WI38 (cell line): ENCODE measurements around the gene CAVIN1.

Experiments used
- H3K4me3 ChIP-seq: 2 replicates; pipeline ENCODE4 v1.5.1; 2011; ENCODE audit warnings: low read depth, mild to moderate bottlenecking, control low read depth, low read length
- CTCF ChIP-seq: IDR thresholded peaks from 2 replicates; pipeline ENCODE4 v1.5.1; 2012; ENCODE audit warnings: low read depth, mild to moderate bottlenecking, control low read depth, low read length

CAVIN1 gene

GRCh38 chr17:42441371-42442195 is 18.5 kb upstream of the CAVIN1 start:
- no peak overlapping the region for H3K4me3 ChIP-seq

GRCh38 chr17:42438600-42439567 is 15.8 kb upstream of the CAVIN1 start:
- peak; percentile 53 for TF ChIP-seq CTCF
- no peak overlapping the region for H3K4me3 ChIP-seq

More at GRCh38 chr17:42441371-42442195, 18.5 kb upstream of the CAVIN1 start:
- no peak for TF ChIP-seq CTCF

- no peak for TF ChIP-seq CTCF
- no peak overlapping the region for H3K4me3 ChIP-seq
These were observed 13.3 kb upstream of the CAVIN1 start for GRCh38 chr17:42436391-42436790.

- TF ChIP-seq CTCF: no peak
- H3K4me3 ChIP-seq: no peak overlapping the region
These were observed 8.7 kb upstream of the CAVIN1 start for GRCh38 chr17:42431758-42432161.

- no peak overlapping the region for H3K4me3 ChIP-seq
- TF ChIP-seq CTCF: no peak
These were observed 6.8 kb upstream of the CAVIN1 start for GRCh38 chr17:42429726-42430447.

GRCh38 chr17:42428141-42428944 is 5.3 kb upstream of the CAVIN1 start:
- H3K4me3 ChIP-seq: no peak overlapping the region
- peak; percentile 76 for TF ChIP-seq CTCF
